Naive thymus-derived CD4-positive, alpha-beta T cell (primary cell): ENCODE measurements around the gene PXDC1. TPM values are rescaled to one million over a fixed set of nuclear protein-coding genes. Genes with fewer than 3 reads are reported as not detected.
"Not testable (repeated sequence)": the region's sequence is repeated elsewhere in the genome, so short reads cannot be mapped to it uniquely, and the experiment has no call there.

ENCODE experiments used
- ATAC-seq: fragments of 150-1000 bp; cut with Tn5 transposase; 2 replicates; pipeline ENCODE4 v1.10.0; 2021; ENCODE audit warnings: mild to moderate bottlenecking, moderate library complexity
- CTCF ChIA-PET: fragments of 350-600 bp; sonication (Branson Sonifier 250); formaldehyde crosslinking; loops from one replicate; lab custom pipeline; 2021; ENCODE audit warnings: antibody characterized with exemption; lab: Charles Lee
- POLR2A ChIA-PET: fragments of 350-600 bp; sonication (Branson Sonifier 250); formaldehyde crosslinking; loops from one replicate; lab custom pipeline; 2021; ENCODE audit warnings: antibody characterized with exemption, inconsistent platforms; lab: Charles Lee
- DNase-seq, 9 donors: peaks; one replicate each; pipeline versions ENCODE4 v3.0.0 to v3.0.0-alpha.2; 2020 to 2022; ENCODE audit warnings: mixed read lengths in 1 of 9
- H3K27ac ChIP-seq: one replicate; pipeline ENCODE4 v1.7.0; 2013; ENCODE audit warnings: mild to moderate bottlenecking, low read depth, low read length, moderate library complexity
- H3K27me3 ChIP-seq, 2 donors: one replicate each; pipeline ENCODE4 v1.7.0; 2013; ENCODE audit warnings: low read length in 2 of 2, mild to moderate bottlenecking in 2 of 2, moderate library complexity in 2 of 2; ENCODE audit not compliant: control insufficient read depth in 2 of 2, insufficient read depth in 2 of 2
- H3K36me3 ChIP-seq, 3 experiments: 1 replicate in 2 of 3; 2 replicates in 1 of 3; pipeline ENCODE4 v1.7.0; 2013; ENCODE audit warnings: low read length in 3 of 3, mild to moderate bottlenecking in 3 of 3, moderate library complexity in 1 of 3; ENCODE audit not compliant: insufficient read depth in 3 of 3, control insufficient read depth in 2 of 3
- H3K4me1 ChIP-seq, 2 donors: one replicate each; pipeline ENCODE4 v1.7.0; 2013; ENCODE audit warnings: low read length in 2 of 2, mild to moderate bottlenecking in 2 of 2, moderate library complexity in 1 of 2; ENCODE audit not compliant: control insufficient read depth in 2 of 2, insufficient read depth in 2 of 2
- H3K4me3 ChIP-seq: 2 replicates; pipeline ENCODE4 v1.7.0; 2013; ENCODE audit warnings: mild to moderate bottlenecking, low read length
- H3K9me3 ChIP-seq, 3 experiments: 1 replicate in 2 of 3; 2 replicates in 1 of 3; pipeline ENCODE4 v1.7.0; 2013; ENCODE audit warnings: low read length in 3 of 3; ENCODE audit not compliant: control insufficient read depth in 2 of 3
- H3K27ac Mint-ChIP-seq, 9 donors: one replicate each; pipeline ENCODE4 v1.8.0; 2020 to 2022; ENCODE audit warnings: mixed read lengths in 9 of 9, mild to moderate bottlenecking in 8 of 9, moderate library complexity in 5 of 9, inconsistent platforms in 2 of 9
- H3K27me3 Mint-ChIP-seq, 5 donors: one replicate each; pipeline ENCODE4 v1.8.0; 2021 to 2022; ENCODE audit warnings: mixed read lengths in 5 of 5, mild to moderate bottlenecking in 1 of 5
- H3K36me3 Mint-ChIP-seq, 5 donors: one replicate each; pipeline ENCODE4 v1.8.0; 2020 to 2022; ENCODE audit warnings: mixed read lengths in 5 of 5, mild to moderate bottlenecking in 3 of 5, inconsistent platforms in 1 of 5
- H3K4me1 Mint-ChIP-seq, 7 donors: one replicate each; pipeline ENCODE4 v1.8.0; 2020 to 2022; ENCODE audit warnings: mixed read lengths in 7 of 7, mild to moderate bottlenecking in 3 of 7, inconsistent platforms in 1 of 7
- H3K4me3 Mint-ChIP-seq, 10 donors: one replicate each; pipeline ENCODE4 v1.8.0; 2020 to 2022; ENCODE audit warnings: mild to moderate bottlenecking in 10 of 10, mixed read lengths in 10 of 10, moderate library complexity in 6 of 10, inconsistent platforms in 2 of 10
- H3K9me3 Mint-ChIP-seq, 11 donors: one replicate each; pipeline ENCODE4 v1.8.0; 2020 to 2022; ENCODE audit warnings: mixed read lengths in 11 of 11, mild to moderate bottlenecking in 4 of 11, inconsistent platforms in 1 of 11, moderate library complexity in 1 of 11
- intact Hi-C, 2 donors: fragments of 100-400 bp; cut with micrococcal nuclease; formaldehyde crosslinking; loops; one replicate each; pipeline ENCODE4 v1.15.1; 2023
- polyA plus RNA-seq, 2 donors: library from polyadenylated mRNA; unstranded; fragments of 300-500 nt; fragmentation: Illumina TruSeq; gene quantifications; one replicate each; pipeline ENCODE4 v1.2.3, GENCODE V29; 2021
- total RNA-seq, 6 experiments: library from RNA in 5 of 6; stranded (reverse) in 5 of 6; gene quantifications; 1 replicate in 5 of 6; 2 replicates in 1 of 6; pipeline ENCODE4 v1.2.3 and lab custom pipeline; 2021 to 2026

PXDC1 gene
- total and polyA plus RNA-seq, 7 experiments from 2014 or later: 0.29 to 0.68 (median 0.39) TPM; not detected in 2

GRCh38 chr6:3762359-3762758 lies 10.8 kb upstream of the PXDC1 start:
- POLR2A ChIA-PET: no interaction called here
- no peak overlapping the region for H3K27ac Mint-ChIP-seq
- H3K36me3 ChIP-seq: no peaks in the 10 kb centered on the region
- peaks cover 5 to 21% (median 18%) of the 10 kb centered on the region in 5 donors for H3K27me3 Mint-ChIP-seq
- no peak overlapping the region for H3K27ac ChIP-seq
- no peaks in the 10 kb centered on the region for H3K36me3 Mint-ChIP-seq
- DNase-seq (no peak), ATAC-seq (no peak)
- H3K27me3 ChIP-seq: no peaks in the 10 kb centered on the region
- CTCF ChIA-PET: interaction anchor here (0.6 kb wide), 1 partner anchor 105 kb away, joined by 3 read pairs; no protein-coding TSS in a partner anchor
- H3K4me3 ChIP-seq: no peak overlapping the region
- H3K4me1 Mint-ChIP-seq: no peaks in the 10 kb centered on the region
- H3K9me3 ChIP-seq: no peaks in the 10 kb centered on the region
- H3K4me3 Mint-ChIP-seq: no peak overlapping the region
- H3K4me1 ChIP-seq: no peaks in the 10 kb centered on the region
- peaks cover 0 to 4% (median 0%) of the 10 kb centered on the region in 11 donors for H3K9me3 Mint-ChIP-seq
- intact Hi-C loops: no loop called here

DNA sequence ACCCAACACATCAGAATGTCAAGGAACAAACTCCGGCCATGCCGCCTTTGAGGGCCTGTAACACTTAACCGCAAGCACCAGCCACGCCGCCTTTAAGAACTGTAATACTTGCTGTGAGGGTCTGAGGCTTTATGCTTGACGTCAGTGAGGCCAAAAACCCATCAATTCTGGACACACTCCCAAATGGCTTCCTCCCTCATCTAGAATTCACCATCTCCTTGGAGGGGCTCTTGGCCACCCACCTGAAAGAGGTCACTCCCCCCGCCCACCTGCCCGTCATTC lies 10.4 kb upstream of the PXDC1 start:
- Mint-ChIP-seq H3K4me3 (no peak overlapping the region), H3K9me3 (peaks cover 0 to 4% (median 0%) of the 10 kb centered on the region in 11 donors), H3K4me1 (no peaks in the 10 kb centered on the region), H3K27me3 (peaks cover 5 to 18% (median 16%) of the 10 kb centered on the region in 5 donors), H3K36me3 (no peaks in the 10 kb centered on the region), H3K27ac (no peak overlapping the region)
- no peaks in the 10 kb centered on the region for H3K36me3 ChIP-seq
- ChIA-PET CTCF (no interaction called here), POLR2A (no interaction called here)
- ATAC-seq (no peak), DNase-seq (no peak)
- H3K9me3 ChIP-seq: no peaks in the 10 kb centered on the region
- no peaks in the 10 kb centered on the region for H3K27me3 ChIP-seq
- intact Hi-C loops: no loop called here
- H3K4me1 ChIP-seq: no peaks in the 10 kb centered on the region
- H3K4me3 ChIP-seq: no peak overlapping the region
- no peak overlapping the region for H3K27ac ChIP-seq

GRCh38 chr6:3759646-3760232 lies 8.2 kb upstream of the PXDC1 start:
- no peak overlapping the region for H3K27ac Mint-ChIP-seq
- H3K27me3 ChIP-seq: no peaks in the 10 kb centered on the region
- intact Hi-C loops: no loop called here
- H3K4me1 Mint-ChIP-seq: no peaks in the 10 kb centered on the region
- ATAC-seq (no peak), DNase-seq (no peak)
- H3K9me3 ChIP-seq: no peaks in the 10 kb centered on the region
- no peak overlapping the region for H3K27ac ChIP-seq
- H3K27me3 Mint-ChIP-seq: peaks cover 0 to 24% (median 4%) of the 10 kb centered on the region in 5 donors
- no peak overlapping the region for H3K4me3 ChIP-seq
- CTCF ChIA-PET: no interaction called here
- H3K9me3 Mint-ChIP-seq: no peaks in the 10 kb centered on the region
- no peaks in the 10 kb centered on the region for H3K4me1 ChIP-seq
- H3K36me3 ChIP-seq: no peaks in the 10 kb centered on the region
- no peak overlapping the region for H3K4me3 Mint-ChIP-seq
- POLR2A ChIA-PET: no interaction called here
- H3K36me3 Mint-ChIP-seq: no peaks in the 10 kb centered on the region

DNA sequence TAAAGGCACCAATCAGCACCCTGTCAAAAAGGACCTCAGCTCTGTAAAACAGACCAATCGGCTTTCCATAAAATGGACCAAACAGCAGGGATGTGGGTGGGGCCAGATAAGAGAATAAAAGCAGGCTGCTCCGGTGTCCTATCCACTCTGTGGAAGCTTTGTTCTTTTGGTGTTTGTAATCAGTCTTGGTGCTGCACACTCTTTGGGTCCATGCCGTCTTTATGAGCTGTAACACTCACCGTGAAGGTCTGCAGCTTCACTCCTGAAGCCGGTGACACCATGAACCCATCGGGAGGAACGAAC lies 7.3 kb upstream of the PXDC1 start:
- no peaks in the 10 kb centered on the region for H3K9me3 Mint-ChIP-seq
- H3K36me3 Mint-ChIP-seq: no peaks in the 10 kb centered on the region
- H3K27ac ChIP-seq: no peak overlapping the region
- H3K4me3 ChIP-seq: no peak overlapping the region
- no peaks in the 10 kb centered on the region for H3K4me1 ChIP-seq
- ChIA-PET CTCF (no interaction called here), POLR2A (no interaction called here)
- no peaks in the 10 kb centered on the region for H3K4me1 Mint-ChIP-seq
- H3K27me3 ChIP-seq: no peaks in the 10 kb centered on the region
- peaks cover 4 to 26% (median 7%) of the 10 kb centered on the region in 5 donors for H3K27me3 Mint-ChIP-seq
- DNase-seq (no peak), ATAC-seq (no peak)
- H3K9me3 ChIP-seq: no peaks in the 10 kb centered on the region
- intact Hi-C loops: no loop called here
- no peak overlapping the region for H3K4me3 Mint-ChIP-seq
- no peaks in the 10 kb centered on the region for H3K36me3 ChIP-seq
- H3K27ac Mint-ChIP-seq: no peak overlapping the region

- POLR2A ChIA-PET, H3K27ac ChIP-seq, H3K36me3 ChIP-seq, H3K4me3 Mint-ChIP-seq, DNase-seq, CTCF ChIA-PET, intact Hi-C loops, H3K36me3 Mint-ChIP-seq, ATAC-seq, H3K27ac Mint-ChIP-seq, H3K4me1 ChIP-seq, H3K4me3 ChIP-seq, H3K4me1 Mint-ChIP-seq, H3K9me3 Mint-ChIP-seq, H3K27me3 ChIP-seq, H3K9me3 ChIP-seq: not testable (repeated sequence)
- peaks cover 10 to 29% (median 13%) of the 10 kb centered on the region in 5 donors for H3K27me3 Mint-ChIP-seq
Measured at GRCh38 chr6:3757998-3758841, 6.7 kb upstream of the PXDC1 start.

GRCh38 chr6:3757241-3757641 lies 5.7 kb upstream of the PXDC1 start:
- Histone ChIP-seq H3K9me3 (no peaks in the 10 kb centered on the region), H3K4me1 (no peaks in the 10 kb centered on the region), H3K36me3 (no peaks in the 10 kb centered on the region), H3K27ac (no peak overlapping the region), H3K4me3 (no peak overlapping the region), H3K27me3 (peaks cover 7 to 9% of the 10 kb centered on the region in 2 donors)
- peaks cover 15 to 38% (median 19%) of the 10 kb centered on the region in 5 donors for H3K27me3 Mint-ChIP-seq
- H3K27ac Mint-ChIP-seq: no peak overlapping the region
- H3K36me3 Mint-ChIP-seq: no peaks in the 10 kb centered on the region
- H3K4me3 Mint-ChIP-seq: no peak overlapping the region
- intact Hi-C loops: no loop called here
- CTCF ChIA-PET: no interaction called here
- POLR2A ChIA-PET: no interaction called here
- ATAC-seq: no peak
- H3K9me3 Mint-ChIP-seq: no peaks in the 10 kb centered on the region
- no peak for DNase-seq
- peaks cover 0 to 6% (median 3%) of the 10 kb centered on the region in 7 donors for H3K4me1 Mint-ChIP-seq

DNA sequence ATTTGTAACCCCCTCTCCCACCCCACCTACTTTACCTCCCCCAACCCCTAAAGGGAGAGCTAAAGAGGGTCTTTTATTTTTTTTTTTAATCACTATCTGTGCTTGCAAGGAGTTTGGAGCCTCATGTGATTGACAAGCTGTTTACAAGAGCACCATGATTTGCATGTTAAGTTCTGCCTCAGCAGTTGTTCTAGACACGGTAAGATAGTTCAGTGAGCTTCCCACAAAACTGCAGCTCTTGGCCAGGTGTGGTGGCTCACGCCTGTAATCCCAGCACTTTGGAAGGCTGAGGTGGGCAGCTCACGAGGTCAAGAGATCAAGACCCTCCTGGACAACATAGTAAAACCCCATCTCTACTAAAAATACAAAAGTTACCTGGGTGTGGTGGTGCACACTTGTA lies 5.0 kb upstream of the PXDC1 start:
- Histone ChIP-seq H3K27me3 (peaks cover 7 to 9% of the 10 kb centered on the region in 2 donors), H3K4me1 (no peaks in the 10 kb centered on the region), H3K27ac (no peak overlapping the region), H3K4me3 (no peak overlapping the region), H3K36me3 (no peaks in the 10 kb centered on the region), H3K9me3 (no peaks in the 10 kb centered on the region)
- intact Hi-C loops: no loop called here
- Mint-ChIP-seq H3K4me3 (no peak overlapping the region), H3K27me3 (peaks cover 15 to 38% (median 19%) of the 10 kb centered on the region in 5 donors), H3K4me1 (peaks cover 0 to 6% (median 3%) of the 10 kb centered on the region in 7 donors), H3K27ac (no peak overlapping the region), H3K36me3 (no peaks in the 10 kb centered on the region), H3K9me3 (no peaks in the 10 kb centered on the region)
- ATAC-seq (no peak), DNase-seq (no peak)
- ChIA-PET POLR2A (no interaction called here), CTCF (interaction anchor here (0.9 kb wide), 1 partner anchor 11 kb away, joined by 3 read pairs; no protein-coding TSS in a partner anchor)
